Gastroesophageal sphincter (tissue), 3 donors: ENCODE data around the gene CPT2.

Experiments
- CTCF ChIP-seq, 4 experiments: fragments of 200-600 bp in 2 of 4; fragments of 450-650 bp in 2 of 4; sonication (generic) in 1 of 4; IDR thresholded peaks; one replicate each; pipeline ENCODE4 v1.5.1; 2017 to 2019; ENCODE audit warnings: antibody characterized with exemption in 4 of 4, mild to moderate bottlenecking in 2 of 4, moderate library complexity in 2 of 4
- EP300 ChIP-seq: sonication (generic); formaldehyde crosslinking; IDR thresholded peaks from one replicate; pipeline ENCODE4 v1.6.1; 2017; ENCODE audit warnings: antibody characterized with exemption, mild to moderate bottlenecking
- POLR2A ChIP-seq, 2 donors: fragments of 450-650 bp; IDR thresholded peaks; one replicate each; pipeline ENCODE4 v1.6.1; 2017; ENCODE audit warnings: antibody characterized with exemption in 2 of 2, mild to moderate bottlenecking in 2 of 2, moderate library complexity in 1 of 2
- POLR2AphosphoS5 ChIP-seq: sonication (generic); formaldehyde crosslinking; IDR thresholded peaks from one replicate; pipeline ENCODE4 v1.6.1; 2017; ENCODE audit warnings: antibody characterized with exemption

- no peak for TF ChIP-seq CTCF (IDR thresholded peaks at IDR 0.05)
- no peak for TF ChIP-seq EP300
- TF ChIP-seq POLR2A (IDR thresholded peaks at IDR 0.05): no peak
- TF ChIP-seq POLR2AphosphoS5: no peak
Observed at GRCh38 chr1:53148123-53148522, 48.5 kb upstream of the CPT2 start.
